Hepatocyte (in vitro differentiated cells): ENCODE results near the gene TMEM248. TPM values are rescaled to one million over a fixed set of nuclear protein-coding genes. Genes with fewer than 3 reads are reported as not detected.

ENCODE experiments used
- DNase-seq: peaks from one replicate; pipeline ENCODE4 v3.0.0-alpha.2; 2016; ENCODE audit warnings: low spot score
- H2AFZ ChIP-seq: fragments of 200-600 bp; sonication (generic); 2 replicates; pipeline ENCODE4 v1.6.0; 2016; ENCODE audit warnings: antibody characterized with exemption, mild to moderate bottlenecking
- H3K27ac ChIP-seq: fragments of 200-600 bp; sonication (generic); 2 replicates; pipeline ENCODE4 v1.5.1; 2016; ENCODE audit warnings: mild to moderate bottlenecking
- H3K27me3 ChIP-seq: fragments of 200-600 bp; sonication (generic); 2 replicates; pipeline ENCODE4 v1.6.1; 2016
- H3K36me3 ChIP-seq: fragments of 200-600 bp; sonication (generic); replicated peaks from 2 replicates; pipeline ENCODE4 v1.5.1; 2016; ENCODE audit warnings: low read depth; ENCODE audit not compliant: insufficient read depth
- H3K4me1 ChIP-seq: fragments of 200-600 bp; sonication (generic); 2 replicates; pipeline ENCODE4 v1.5.1; 2016; ENCODE audit warnings: mild to moderate bottlenecking, moderate library complexity; ENCODE audit not compliant: insufficient read depth
- H3K4me2 ChIP-seq: fragments of 200-600 bp; sonication (generic); 2 replicates; pipeline ENCODE4 v1.6.0; 2016
- H3K4me3 ChIP-seq: fragments of 200-600 bp; sonication (generic); 2 replicates; pipeline ENCODE4 v1.5.1; 2016; ENCODE audit warnings: mild to moderate bottlenecking
- H3K79me2 ChIP-seq: fragments of 200-600 bp; sonication (generic); 2 replicates; pipeline ENCODE4 v1.6.0; 2017; ENCODE audit warnings: mild to moderate bottlenecking
- H3K9me2 ChIP-seq: fragments of 200-600 bp; sonication (generic); replicated peaks from 2 replicates; pipeline ENCODE4 v1.6.0; 2017; ENCODE audit warnings: mild to moderate bottlenecking; ENCODE audit not compliant: insufficient read depth
- H3K9me3 ChIP-seq: fragments of 200-600 bp; sonication (generic); 2 replicates; pipeline ENCODE4 v1.5.1; 2016; ENCODE audit warnings: low read depth, mild to moderate bottlenecking
- H4K20me1 ChIP-seq: fragments of 200-600 bp; sonication (generic); 2 replicates; pipeline ENCODE4 v1.6.0; 2016; ENCODE audit warnings: mild to moderate bottlenecking; ENCODE audit not compliant: insufficient read depth, poor library complexity, severe bottlenecking
- EZH2 ChIP-seq: fragments of 200-600 bp; sonication (generic); IDR thresholded peaks from 2 replicates; pipeline ENCODE4 v1.6.1; 2016; ENCODE audit warnings: antibody characterized with exemption, mild to moderate bottlenecking, borderline replicate concordance
- EZH2phosphoT487 ChIP-seq: fragments of 200-600 bp; sonication (generic); IDR thresholded peaks from one replicate; pipeline ENCODE4 v1.6.1; 2018; ENCODE audit warnings: antibody characterized with exemption, mild to moderate bottlenecking, low read depth, moderate library complexity; ENCODE audit not compliant: unreplicated experiment, severe bottlenecking
- WGBS: methylation state at CpG from one replicate; pipeline ENCODE4 v1.1.6; 2016; ENCODE audit warnings: low lambda C conversion rate; ENCODE audit errors: missing lambda C conversion rate; 5-methylcytosine and 5-hydroxymethylcytosine counted together
- polyA plus RNA-seq: library from polyadenylated mRNA; unstranded; fragments of >200 nt; fragmentation: Nextera tagmentation; extraction: Ambion mirVana; gene quantifications from 2 replicates; pipeline ENCODE4 v1.2.1, GENCODE V29; 2016
- total RNA-seq: library from RNA; depleted of rRNA; stranded (reverse); fragments of >200 nt; gene quantifications from 2 replicates; pipeline ENCODE4 v1.2.3, GENCODE V29; 2014
- TF ChIP-seq, protein P1 (sequence below): fragments of 200-600 bp; sonication (generic); IDR thresholded peaks from 2 replicates; pipeline ENCODE4 v1.5.1; 2016; ENCODE audit warnings: antibody characterized with exemption, mild to moderate bottlenecking; ENCODE audit not compliant: poor library complexity

The TMEM248 gene
- total and polyA plus RNA-seq, 2 experiments from 2014 or later, result 80.3 to 91.5 TPM

DNA sequence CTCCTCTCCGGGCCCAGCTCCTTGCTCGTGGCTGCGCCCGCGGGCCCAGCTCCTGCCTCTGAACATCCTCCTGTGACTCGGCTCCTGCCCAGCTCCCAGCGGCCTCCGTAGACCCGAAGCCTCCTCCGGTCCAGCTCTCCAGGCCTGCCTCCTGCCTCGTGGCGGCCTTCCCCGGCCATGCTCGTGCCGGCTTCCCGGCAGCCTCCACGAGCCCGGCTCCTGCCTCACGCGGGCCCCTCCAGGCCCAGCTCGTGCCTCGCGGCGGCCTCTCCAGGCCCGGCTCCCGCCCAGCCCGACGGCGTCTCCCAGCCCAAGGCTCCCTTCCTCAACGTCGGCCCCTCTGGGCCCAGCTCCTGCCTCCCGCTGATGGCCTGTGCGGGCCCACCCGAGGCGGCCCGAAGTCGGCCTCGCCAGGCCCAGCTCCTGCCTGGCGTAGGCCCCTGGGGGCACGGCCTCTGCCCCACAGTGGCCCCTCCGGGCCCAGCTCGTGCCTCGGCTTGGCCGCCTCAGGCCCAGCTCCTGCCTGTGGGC, 16.9 kb upstream of the TMEM248 start:
- H3K36me3 ChIP-seq, result no peaks in the 10 kb centered on the region
- no peak overlapping the region for H3K27ac ChIP-seq
- H3K4me2 ChIP-seq, result no peak overlapping the region
- TF ChIP-seq EZH2phosphoT487 (no peak), EZH2 (no peak)
- TF ChIP-seq, protein P1, sequence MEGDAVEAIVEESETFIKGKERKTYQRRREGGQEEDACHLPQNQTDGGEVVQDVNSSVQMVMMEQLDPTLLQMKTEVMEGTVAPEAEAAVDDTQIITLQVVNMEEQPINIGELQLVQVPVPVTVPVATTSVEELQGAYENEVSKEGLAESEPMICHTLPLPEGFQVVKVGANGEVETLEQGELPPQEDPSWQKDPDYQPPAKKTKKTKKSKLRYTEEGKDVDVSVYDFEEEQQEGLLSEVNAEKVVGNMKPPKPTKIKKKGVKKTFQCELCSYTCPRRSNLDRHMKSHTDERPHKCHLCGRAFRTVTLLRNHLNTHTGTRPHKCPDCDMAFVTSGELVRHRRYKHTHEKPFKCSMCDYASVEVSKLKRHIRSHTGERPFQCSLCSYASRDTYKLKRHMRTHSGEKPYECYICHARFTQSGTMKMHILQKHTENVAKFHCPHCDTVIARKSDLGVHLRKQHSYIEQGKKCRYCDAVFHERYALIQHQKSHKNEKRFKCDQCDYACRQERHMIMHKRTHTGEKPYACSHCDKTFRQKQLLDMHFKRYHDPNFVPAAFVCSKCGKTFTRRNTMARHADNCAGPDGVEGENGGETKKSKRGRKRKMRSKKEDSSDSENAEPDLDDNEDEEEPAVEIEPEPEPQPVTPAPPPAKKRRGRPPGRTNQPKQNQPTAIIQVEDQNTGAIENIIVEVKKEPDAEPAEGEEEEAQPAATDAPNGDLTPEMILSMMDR, result no peak
- no peak overlapping the region for H3K4me3 ChIP-seq
- WGBS, result 96% methylated on average over 10 of the region's 44 CpGs
- H3K27me3 ChIP-seq, result no peaks in the 10 kb centered on the region
- no peaks in the 10 kb centered on the region for H3K4me1 ChIP-seq
- H3K9me3 ChIP-seq, result no peaks in the 10 kb centered on the region
- no peak overlapping the region for H2AFZ ChIP-seq
- DNase-seq, result no peak
- no peaks in the 10 kb centered on the region for H4K20me1 ChIP-seq
- no peaks in the 10 kb centered on the region for H3K79me2 ChIP-seq
- no peaks in the 10 kb centered on the region for H3K9me2 ChIP-seq

DNA sequence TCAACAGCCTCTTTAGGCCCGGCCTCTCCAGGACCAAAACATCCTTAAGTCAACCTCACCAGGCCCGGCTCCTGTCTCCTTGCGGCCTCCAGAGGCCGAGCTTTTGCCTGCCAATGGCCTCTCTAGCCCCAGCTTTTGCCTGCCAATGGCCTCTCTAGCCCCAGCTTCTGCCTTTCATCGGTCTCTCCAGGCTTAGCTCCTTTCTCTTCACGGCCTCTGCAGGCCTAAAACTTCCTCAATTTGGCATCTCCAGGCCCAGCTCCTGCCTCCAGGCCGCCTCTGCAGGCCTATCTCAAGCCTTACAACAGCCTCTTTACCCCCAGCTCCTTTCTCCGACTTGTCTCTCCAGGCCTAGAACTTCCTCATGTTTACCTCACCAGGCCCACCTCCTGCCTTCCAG, 15.7 kb upstream of the TMEM248 start:
- Histone ChIP-seq H3K4me3 (no peak overlapping the region), H3K27me3 (no peaks in the 10 kb centered on the region), H3K4me2 (no peak overlapping the region), H4K20me1 (no peaks in the 10 kb centered on the region), H3K79me2 (no peaks in the 10 kb centered on the region), H3K9me3 (no peaks in the 10 kb centered on the region), H3K4me1 (no peaks in the 10 kb centered on the region), H2AFZ (no peak overlapping the region), H3K9me2 (no peaks in the 10 kb centered on the region), H3K36me3 (no peaks in the 10 kb centered on the region), H3K27ac (no peak overlapping the region)
- WGBS, result 93% methylated on average over 8 of the region's 8 CpGs
- TF ChIP-seq, protein P1, result no peak
- TF ChIP-seq EZH2phosphoT487, result no peak
- TF ChIP-seq EZH2, result no peak
- DNase-seq, result no peak

DNA sequence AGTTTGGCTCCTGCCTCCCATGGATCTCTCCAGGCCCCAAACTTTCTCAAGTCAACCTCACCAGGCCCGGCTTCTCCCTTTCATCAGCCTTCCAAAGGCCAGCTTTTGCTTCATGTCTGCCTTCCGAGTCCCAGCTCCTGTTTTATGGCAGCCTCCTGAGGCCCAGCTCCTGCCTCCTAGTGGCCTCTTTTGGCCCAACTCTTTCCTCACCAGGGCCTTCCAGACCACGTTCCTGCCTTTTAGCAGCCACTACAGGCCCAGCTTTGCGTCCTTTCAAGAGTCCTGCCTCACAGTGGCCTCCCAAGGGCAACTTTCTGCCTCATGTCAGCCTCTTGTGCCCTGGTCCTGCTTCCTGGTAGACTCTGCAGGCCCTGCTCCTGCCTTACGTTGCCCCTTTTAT, 15.3 kb upstream of the TMEM248 start:
- H3K4me3 ChIP-seq, result no peak overlapping the region
- TF ChIP-seq EZH2, result no peak
- no peak for TF ChIP-seq EZH2phosphoT487
- TF ChIP-seq, protein P1, result no peak
- no peaks in the 10 kb centered on the region for H3K79me2 ChIP-seq
- no peaks in the 10 kb centered on the region for H3K9me3 ChIP-seq
- no peaks in the 10 kb centered on the region for H3K36me3 ChIP-seq
- no peak overlapping the region for H3K4me2 ChIP-seq
- H3K9me2 ChIP-seq, result no peaks in the 10 kb centered on the region
- H3K27ac ChIP-seq, result no peak overlapping the region
- 84% methylated on average over 5 of the region's 5 CpGs for WGBS
- no peak overlapping the region for H2AFZ ChIP-seq
- DNase-seq, result no peak
- H3K27me3 ChIP-seq, result no peaks in the 10 kb centered on the region
- H4K20me1 ChIP-seq, result no peaks in the 10 kb centered on the region
- no peaks in the 10 kb centered on the region for H3K4me1 ChIP-seq
